MM.1S (cell line): ENCODE results near the gene CTAGE4.

Source experiments
- CTCF ChIP-seq: fragments of 300-600 bp; sonication (generic); IDR thresholded peaks from 2 replicates; pipeline ENCODE4 v1.5.1; 2016; ENCODE audit warnings: antibody characterized with exemption, low read length, mixed read lengths
- EZH2 ChIP-seq: fragments of 300-600 bp; sonication (generic); optimal IDR thresholded peaks from 2 replicates; pipeline ENCODE3; 2017; ENCODE audit warnings: low read depth, mild to moderate bottlenecking, antibody characterized with exemption, low read length, mixed read lengths

GRCh38 chr7:144134116-144134515 is 49.1 kb upstream of the CTAGE4 start:
- TF ChIP-seq CTCF = no peak
- no peak for TF ChIP-seq EZH2
